Activated CD4-positive, alpha-beta memory T cell treated with anti-CD3 and anti-CD28 coated beads, Interleukin-2, amount 10 ng/mL, durations not matched to agents 7 days and 5 days (primary cell): ENCODE measurements around the gene TIPRL. TPM values are rescaled to one million over a fixed set of nuclear protein-coding genes. Genes with fewer than 3 reads are reported as not detected.
"Not testable (repeated sequence)": the region's sequence is repeated elsewhere in the genome, so short reads cannot be mapped to it uniquely, and the experiment has no call there.

Experiments
- CTCF ChIA-PET: fragments of 350-600 bp; sonication (Branson Sonifier 250); formaldehyde crosslinking; loops from one replicate; lab custom pipeline; 2021; ENCODE audit warnings: antibody characterized with exemption, inconsistent platforms; lab: Charles Lee
- POLR2A ChIA-PET: fragments of 350-600 bp; sonication (Branson Sonifier 250); formaldehyde crosslinking; loops from one replicate; lab custom pipeline; 2021; ENCODE audit warnings: antibody characterized with exemption; lab: Charles Lee
- DNase-seq: peaks from one replicate; pipeline ENCODE4 v3.0.0-alpha.2; 2020
- H3K27ac Mint-ChIP-seq: one replicate; pipeline ENCODE4 v1.8.0; 2021; ENCODE audit warnings: mild to moderate bottlenecking, mixed read lengths
- H3K27me3 Mint-ChIP-seq: one replicate; pipeline ENCODE4 v1.8.0; 2021; ENCODE audit warnings: mixed read lengths
- H3K36me3 Mint-ChIP-seq: one replicate; pipeline ENCODE4 v1.8.0; 2021; ENCODE audit warnings: low read depth, mixed read lengths
- H3K4me1 Mint-ChIP-seq: one replicate; pipeline ENCODE4 v1.8.0; 2021; ENCODE audit warnings: mixed read lengths
- H3K4me3 Mint-ChIP-seq: one replicate; pipeline ENCODE4 v1.8.0; 2021; ENCODE audit warnings: mild to moderate bottlenecking, mixed read lengths
- H3K9me3 Mint-ChIP-seq: one replicate; pipeline ENCODE4 v1.8.0; 2021; ENCODE audit warnings: mixed read lengths
- total RNA-seq, 2 experiments: library from RNA; stranded (reverse); gene quantifications; one replicate each; pipeline ENCODE4 v1.2.3, GENCODE V29; 2021

TIPRL gene
- total RNA-seq, 2 experiments from 2014 or later, result 47.1 to 48.4 TPM

- no peak overlapping the region for H3K4me3 Mint-ChIP-seq
- H3K9me3 Mint-ChIP-seq, result no peaks in the 10 kb centered on the region
- DNase-seq, result peak; percentile 83
- no peak overlapping the region for H3K27ac Mint-ChIP-seq
- peaks cover 5% of the 10 kb centered on the region for H3K27me3 Mint-ChIP-seq
- peaks cover 11% of the 10 kb centered on the region for H3K4me1 Mint-ChIP-seq
- ChIA-PET CTCF (interaction anchor here (0.7 to 2.2 kb wide), 11 partner anchors 10 to 240 kb away, joined by 3 to 11 read pairs (median 4); partner anchors contain the start of gene TIPRL), POLR2A (interaction anchor here (0.7 kb wide), 1 partner anchor 619 kb away, joined by 3 read pairs; no protein-coding TSS in a partner anchor)
- H3K36me3 Mint-ChIP-seq, result no peaks in the 10 kb centered on the region
Measured at GRCh38 chr1:168145184-168146159, 33.3 kb upstream of the TIPRL start.

DNA sequence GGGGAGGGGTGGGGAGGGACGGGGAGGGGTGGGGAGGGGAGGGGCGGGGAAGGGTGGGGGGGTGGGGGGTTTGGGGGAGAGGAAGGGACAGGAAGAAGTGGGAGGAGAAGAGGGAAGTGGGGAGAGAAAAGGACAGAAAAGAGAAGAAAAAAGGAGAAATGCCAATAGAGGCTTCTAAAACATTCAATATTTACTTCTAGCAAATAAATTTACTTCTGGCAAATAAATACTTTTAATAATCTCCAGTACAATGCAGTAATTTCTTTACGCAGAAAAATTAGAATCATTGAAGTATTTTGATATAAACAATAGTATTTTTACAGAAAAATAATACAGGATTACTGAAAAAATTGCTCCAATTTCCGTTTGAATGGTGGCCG lies 32.6 kb upstream of the TIPRL start:
- ChIA-PET CTCF (interaction anchor here (1.0 to 2.2 kb wide), 7 partner anchors 11 to 89 kb away, joined by 3 to 11 read pairs (median 6); partner anchors contain the start of gene TIPRL), POLR2A (no interaction called here)
- Mint-ChIP-seq H3K9me3 (no peaks in the 10 kb centered on the region), H3K27me3 (peaks cover 4% of the 10 kb centered on the region), H3K4me3 (no peak overlapping the region), H3K4me1 (peaks cover 11% of the 10 kb centered on the region), H3K36me3 (no peaks in the 10 kb centered on the region), H3K27ac (no peak overlapping the region)
- DNase-seq, result no peak

- peaks cover 4% of the 10 kb centered on the region for H3K27me3 Mint-ChIP-seq
- POLR2A ChIA-PET, result no interaction called here
Measured at GRCh38 chr1:168146626-168147025, 32.1 kb upstream of the TIPRL start.

DNA sequence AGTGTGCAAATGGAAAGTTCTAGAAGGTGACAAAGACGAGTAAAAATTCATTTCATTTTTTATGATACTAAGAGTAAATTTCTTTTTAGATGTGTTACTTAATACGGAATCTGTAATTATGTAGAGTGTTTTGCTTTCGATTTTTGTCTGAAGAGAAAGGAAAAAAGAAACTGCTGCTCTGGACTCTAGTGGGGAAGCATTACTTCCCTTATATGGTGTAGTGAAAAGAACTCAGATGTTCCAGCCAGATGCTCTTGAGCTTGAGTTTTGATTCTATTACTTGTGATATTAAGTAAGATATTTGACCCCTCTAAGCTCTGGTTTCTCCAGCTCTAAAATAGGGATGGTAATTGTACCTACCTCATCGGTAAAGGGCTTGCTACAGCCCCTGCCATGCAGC lies 29.8 kb upstream of the TIPRL start:
- ChIA-PET POLR2A (no interaction called here), CTCF (interaction anchor here (0.5 kb wide), 1 partner anchor 1289 kb away, joined by 3 read pairs; no protein-coding TSS in a partner anchor)
- H3K4me3 Mint-ChIP-seq, result no peak overlapping the region
- no peaks in the 10 kb centered on the region for H3K36me3 Mint-ChIP-seq
- no peak overlapping the region for H3K27ac Mint-ChIP-seq
- H3K9me3 Mint-ChIP-seq, result no peaks in the 10 kb centered on the region
- DNase-seq, result no peak
- no peaks in the 10 kb centered on the region for H3K27me3 Mint-ChIP-seq
- H3K4me1 Mint-ChIP-seq, result peaks cover 11% of the 10 kb centered on the region

More at GRCh38 chr1:168146626-168147025, 32.1 kb upstream of the TIPRL start:
- Mint-ChIP-seq H3K4me3 (no peak overlapping the region), H3K4me1 (peaks cover 11% of the 10 kb centered on the region), H3K36me3 (no peaks in the 10 kb centered on the region), H3K27ac (no peak overlapping the region), H3K9me3 (no peaks in the 10 kb centered on the region)
- CTCF ChIA-PET, result interaction anchor here (1.3 to 2.2 kb wide), 2 partner anchors 11 to 22 kb away, joined by 3 to 9 read pairs; no protein-coding TSS in a partner anchor
- DNase-seq, result no peak

- Mint-ChIP-seq H3K4me3 (no peak overlapping the region), H3K9me3 (no peaks in the 10 kb centered on the region), H3K4me1 (peaks cover 8% of the 10 kb centered on the region), H3K36me3 (no peaks in the 10 kb centered on the region), H3K27ac (no peak overlapping the region), H3K27me3 (peaks cover 2% of the 10 kb centered on the region)
- ChIA-PET POLR2A (no interaction called here), CTCF (interaction anchor here (1.4 to 1.8 kb wide), 2 partner anchors 8 to 68 kb away, joined by 3 to 5 read pairs; no protein-coding TSS in a partner anchor)
- no peak for DNase-seq
Measured at GRCh38 chr1:168150283-168150682, 28.5 kb upstream of the TIPRL start.

GRCh38 chr1:168151935-168152334 lies 26.8 kb upstream of the TIPRL start:
- POLR2A ChIA-PET, result no interaction called here
- Mint-ChIP-seq H3K9me3 (peaks cover 2% of the 10 kb centered on the region), H3K4me1 (peaks cover 4% of the 10 kb centered on the region), H3K4me3 (no peak overlapping the region), H3K36me3 (no peaks in the 10 kb centered on the region), H3K27ac (no peak overlapping the region), H3K27me3 (peaks cover 14% of the 10 kb centered on the region)
- no peak for DNase-seq
- CTCF ChIA-PET, result interaction anchor here (1.8 kb wide), 1 partner anchor 70 kb away, joined by 5 read pairs; no protein-coding TSS in a partner anchor

GRCh38 chr1:168154707-168155106 lies 24.1 kb upstream of the TIPRL start:
- DNase-seq, H3K27ac Mint-ChIP-seq, POLR2A ChIA-PET, H3K4me1 Mint-ChIP-seq, H3K4me3 Mint-ChIP-seq, CTCF ChIA-PET, H3K36me3 Mint-ChIP-seq: not testable (repeated sequence)
- peaks cover 11% of the 10 kb centered on the region for H3K9me3 Mint-ChIP-seq
- peaks cover 34% of the 10 kb centered on the region for H3K27me3 Mint-ChIP-seq

DNA sequence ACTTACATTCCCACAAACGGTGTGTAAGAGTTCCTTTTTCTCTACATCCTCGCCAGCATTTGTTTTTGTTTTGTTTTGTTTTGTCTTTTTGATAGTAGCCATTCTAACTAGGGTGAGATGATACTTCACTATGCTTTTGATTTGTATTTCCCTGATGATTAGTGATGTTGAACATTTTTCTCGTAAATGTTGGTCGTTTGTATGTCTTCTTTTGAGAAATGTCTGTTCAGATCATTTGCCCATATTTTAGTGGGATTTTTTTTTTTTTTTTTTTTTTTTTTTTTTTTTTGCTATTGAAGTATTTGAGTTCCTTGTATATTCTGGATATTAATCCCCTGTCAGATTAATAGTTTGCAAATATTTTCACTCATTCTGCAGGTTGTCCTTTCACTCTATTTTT lies 22.9 kb upstream of the TIPRL start:
- DNase-seq, result no peak
- Mint-ChIP-seq H3K27ac (no peak overlapping the region), H3K4me1 (no peaks in the 10 kb centered on the region), H3K9me3 (peaks cover 21% of the 10 kb centered on the region), H3K27me3 (peaks cover 41% of the 10 kb centered on the region), H3K36me3 (peaks cover 5% of the 10 kb centered on the region), H3K4me3 (no peak overlapping the region)
- POLR2A ChIA-PET, result no interaction called here
- CTCF ChIA-PET, result no interaction called here

GRCh38 chr1:168157638-168158037 lies 21.1 kb upstream of the TIPRL start:
- H3K4me3 Mint-ChIP-seq, result no peak overlapping the region
- DNase-seq, result no peak
- CTCF ChIA-PET, result no interaction called here
- peaks cover 5% of the 10 kb centered on the region for H3K36me3 Mint-ChIP-seq
- no peak overlapping the region for H3K27ac Mint-ChIP-seq
- H3K9me3 Mint-ChIP-seq, result peaks cover 26% of the 10 kb centered on the region
- H3K27me3 Mint-ChIP-seq, result peaks cover 41% of the 10 kb centered on the region
- POLR2A ChIA-PET, result no interaction called here
- no peaks in the 10 kb centered on the region for H3K4me1 Mint-ChIP-seq

- DNase-seq, result no peak
- Mint-ChIP-seq H3K27ac (no peak overlapping the region), H3K36me3 (peaks cover 5% of the 10 kb centered on the region), H3K27me3 (peaks cover 43% of the 10 kb centered on the region), H3K4me3 (no peak overlapping the region), H3K9me3 (peaks cover 26% of the 10 kb centered on the region), H3K4me1 (no peaks in the 10 kb centered on the region)
- POLR2A ChIA-PET, result no interaction called here
- CTCF ChIA-PET, result no interaction called here
Measured at GRCh38 chr1:168159251-168159650, 19.5 kb upstream of the TIPRL start.

DNA sequence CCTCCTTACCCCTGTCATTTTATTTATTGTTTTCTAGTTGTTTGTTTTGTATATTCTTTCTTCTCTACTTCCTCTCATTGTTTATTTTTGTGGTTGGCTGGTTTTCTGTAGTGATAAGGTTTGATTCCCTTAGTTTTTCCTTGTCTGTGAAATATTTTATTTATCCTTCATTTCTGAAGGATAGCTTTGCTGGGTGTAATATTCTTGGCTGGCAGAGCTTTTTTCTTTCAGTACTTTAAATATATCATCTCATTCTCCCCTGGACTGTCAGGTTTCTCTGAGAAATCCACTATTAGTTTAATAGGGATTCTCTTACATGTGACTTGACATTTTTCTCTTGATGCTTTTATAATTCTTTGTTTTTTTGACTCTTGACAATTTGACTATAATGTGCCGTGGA lies 18.8 kb upstream of the TIPRL start:
- H3K27ac Mint-ChIP-seq, result no peak overlapping the region
- H3K4me3 Mint-ChIP-seq, result no peak overlapping the region
- H3K27me3 Mint-ChIP-seq, result peaks cover 41% of the 10 kb centered on the region
- ChIA-PET POLR2A (no interaction called here), CTCF (no interaction called here)
- H3K36me3 Mint-ChIP-seq, result peaks cover 5% of the 10 kb centered on the region
- no peaks in the 10 kb centered on the region for H3K4me1 Mint-ChIP-seq
- DNase-seq, result no peak
- peaks cover 26% of the 10 kb centered on the region for H3K9me3 Mint-ChIP-seq

DNA sequence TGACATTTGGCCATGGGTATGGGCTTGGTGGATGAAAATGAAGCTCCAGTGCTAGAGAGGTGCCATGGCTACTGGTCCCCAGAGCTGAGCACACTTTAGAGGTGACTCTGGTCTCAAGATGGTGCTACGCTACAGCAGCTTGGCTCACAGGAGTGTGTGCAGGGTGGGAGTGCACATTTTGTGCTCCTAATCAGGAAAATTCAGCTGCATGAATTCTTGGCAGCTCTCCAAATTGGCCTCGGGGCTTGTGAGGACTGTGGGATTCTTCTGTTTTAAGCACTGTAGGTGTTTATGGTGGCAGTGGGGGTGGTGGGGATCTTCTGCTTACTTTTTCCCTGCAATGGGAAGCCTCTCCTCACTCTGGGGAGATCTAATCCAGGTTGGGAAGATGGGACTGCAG lies 17.3 kb upstream of the TIPRL start:
- POLR2A ChIA-PET, result no interaction called here
- H3K36me3 Mint-ChIP-seq, result peaks cover 5% of the 10 kb centered on the region
- DNase-seq, result no peak
- CTCF ChIA-PET, result no interaction called here
- no peak overlapping the region for H3K4me3 Mint-ChIP-seq
- peaks cover 24% of the 10 kb centered on the region for H3K9me3 Mint-ChIP-seq
- H3K27me3 Mint-ChIP-seq, result peaks cover 33% of the 10 kb centered on the region
- no peaks in the 10 kb centered on the region for H3K4me1 Mint-ChIP-seq
- H3K27ac Mint-ChIP-seq, result no peak overlapping the region

- H3K27ac Mint-ChIP-seq, result no peak overlapping the region
- POLR2A ChIA-PET, result no interaction called here
- no peak for DNase-seq
- H3K9me3 Mint-ChIP-seq, result peaks cover 17% of the 10 kb centered on the region
- CTCF ChIA-PET, result no interaction called here
- H3K4me1 Mint-ChIP-seq, result no peaks in the 10 kb centered on the region
- no peak overlapping the region for H3K4me3 Mint-ChIP-seq
- H3K27me3 Mint-ChIP-seq, result peaks cover 15% of the 10 kb centered on the region
- peaks cover 3% of the 10 kb centered on the region for H3K36me3 Mint-ChIP-seq
Measured at GRCh38 chr1:168163670-168164069, 15.1 kb upstream of the TIPRL start.
